Neural progenitor cell (in vitro differentiated cells): ENCODE measurements around the gene ELF5.

ENCODE experiments used
- EZH2phosphoT487 ChIP-seq: fragments of 200-600 bp; sonication (generic); IDR thresholded peaks from 2 replicates; pipeline ENCODE4 v1.6.1; 2017; ENCODE audit warnings: antibody characterized with exemption
- TF ChIP-seq, protein P1 (sequence below): fragments of 200-600 bp; sonication (generic); IDR thresholded peaks from 2 replicates; pipeline ENCODE4 v1.5.1; 2017; ENCODE audit warnings: antibody characterized with exemption, mild to moderate bottlenecking

- TF ChIP-seq, protein P1, sequence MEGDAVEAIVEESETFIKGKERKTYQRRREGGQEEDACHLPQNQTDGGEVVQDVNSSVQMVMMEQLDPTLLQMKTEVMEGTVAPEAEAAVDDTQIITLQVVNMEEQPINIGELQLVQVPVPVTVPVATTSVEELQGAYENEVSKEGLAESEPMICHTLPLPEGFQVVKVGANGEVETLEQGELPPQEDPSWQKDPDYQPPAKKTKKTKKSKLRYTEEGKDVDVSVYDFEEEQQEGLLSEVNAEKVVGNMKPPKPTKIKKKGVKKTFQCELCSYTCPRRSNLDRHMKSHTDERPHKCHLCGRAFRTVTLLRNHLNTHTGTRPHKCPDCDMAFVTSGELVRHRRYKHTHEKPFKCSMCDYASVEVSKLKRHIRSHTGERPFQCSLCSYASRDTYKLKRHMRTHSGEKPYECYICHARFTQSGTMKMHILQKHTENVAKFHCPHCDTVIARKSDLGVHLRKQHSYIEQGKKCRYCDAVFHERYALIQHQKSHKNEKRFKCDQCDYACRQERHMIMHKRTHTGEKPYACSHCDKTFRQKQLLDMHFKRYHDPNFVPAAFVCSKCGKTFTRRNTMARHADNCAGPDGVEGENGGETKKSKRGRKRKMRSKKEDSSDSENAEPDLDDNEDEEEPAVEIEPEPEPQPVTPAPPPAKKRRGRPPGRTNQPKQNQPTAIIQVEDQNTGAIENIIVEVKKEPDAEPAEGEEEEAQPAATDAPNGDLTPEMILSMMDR, result no peak
- no peak for TF ChIP-seq EZH2phosphoT487
Measured at GRCh38 chr11:34523053-34523452, 9.5 kb upstream of the ELF5 start.
